Measurements from ENCODE around the gene DNAH7. TPM values are rescaled to one million over a fixed set of nuclear protein-coding genes. Genes with fewer than 3 reads are reported as not detected.

The DNAH7 gene
- total RNA-seq, 1 donor from 2014 or later: 0.21 TPM

DNA sequence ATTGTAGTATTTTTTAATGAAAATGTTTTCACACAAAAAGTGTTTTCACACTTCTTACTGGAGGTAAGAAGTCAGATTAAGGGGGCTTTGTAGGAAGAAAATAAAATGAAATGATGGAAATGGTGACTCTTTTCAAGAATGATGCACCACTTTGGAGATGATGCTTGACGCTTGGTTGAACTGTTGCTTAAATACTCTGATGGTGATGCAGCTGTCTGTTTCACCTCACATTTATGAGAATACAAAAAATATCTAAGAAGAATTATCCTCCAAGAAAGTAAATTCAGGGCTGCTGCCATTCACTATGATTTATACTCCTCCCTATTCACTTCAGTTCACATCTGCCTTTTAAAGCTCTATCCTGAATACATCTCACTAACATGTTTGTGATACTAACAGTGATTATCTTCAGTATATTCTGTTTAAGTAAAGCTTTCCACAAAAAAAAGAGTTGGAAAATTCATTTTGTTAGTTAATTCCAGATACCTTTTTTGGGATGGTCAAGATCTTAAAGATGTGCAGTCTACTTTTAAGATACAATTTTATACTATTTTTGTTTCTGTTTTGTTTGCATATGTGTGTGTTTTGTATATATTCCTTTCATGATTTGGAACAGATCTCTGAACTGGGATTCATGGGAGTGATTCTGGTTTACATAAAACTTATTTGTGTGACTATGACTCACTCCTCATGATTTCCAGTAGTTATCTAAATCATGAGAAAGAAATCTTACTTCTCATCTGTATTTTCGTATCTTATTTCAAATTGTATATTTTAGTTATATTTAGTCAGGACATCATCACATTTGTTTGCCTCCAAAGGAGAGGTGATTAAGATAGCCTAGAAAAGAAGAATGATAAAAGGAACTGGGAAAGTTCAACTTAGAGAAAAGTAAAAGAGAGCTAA lies 358.5 kb downstream of the DNAH7 start:
- Histone ChIP-seq H3K27me3 (no peaks in the 10 kb centered on the region), H3K36me3 (peaks cover 0 to 36% of the 10 kb centered on the region in 2 donors), H3K27ac (no peak overlapping the region), H3K4me3 (no peak overlapping the region), H3K4me1 (no peaks in the 10 kb centered on the region), H3K9me3 (no peaks in the 10 kb centered on the region)
- no peak for DNase-seq (ENCODE audit: low spot score in 2 of 2)
- TF ChIP-seq, protein P1, sequence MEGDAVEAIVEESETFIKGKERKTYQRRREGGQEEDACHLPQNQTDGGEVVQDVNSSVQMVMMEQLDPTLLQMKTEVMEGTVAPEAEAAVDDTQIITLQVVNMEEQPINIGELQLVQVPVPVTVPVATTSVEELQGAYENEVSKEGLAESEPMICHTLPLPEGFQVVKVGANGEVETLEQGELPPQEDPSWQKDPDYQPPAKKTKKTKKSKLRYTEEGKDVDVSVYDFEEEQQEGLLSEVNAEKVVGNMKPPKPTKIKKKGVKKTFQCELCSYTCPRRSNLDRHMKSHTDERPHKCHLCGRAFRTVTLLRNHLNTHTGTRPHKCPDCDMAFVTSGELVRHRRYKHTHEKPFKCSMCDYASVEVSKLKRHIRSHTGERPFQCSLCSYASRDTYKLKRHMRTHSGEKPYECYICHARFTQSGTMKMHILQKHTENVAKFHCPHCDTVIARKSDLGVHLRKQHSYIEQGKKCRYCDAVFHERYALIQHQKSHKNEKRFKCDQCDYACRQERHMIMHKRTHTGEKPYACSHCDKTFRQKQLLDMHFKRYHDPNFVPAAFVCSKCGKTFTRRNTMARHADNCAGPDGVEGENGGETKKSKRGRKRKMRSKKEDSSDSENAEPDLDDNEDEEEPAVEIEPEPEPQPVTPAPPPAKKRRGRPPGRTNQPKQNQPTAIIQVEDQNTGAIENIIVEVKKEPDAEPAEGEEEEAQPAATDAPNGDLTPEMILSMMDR (IDR thresholded peaks at IDR 0.05): no peak
- intact Hi-C loops (cut with DNase I): no loop called here

DNA sequence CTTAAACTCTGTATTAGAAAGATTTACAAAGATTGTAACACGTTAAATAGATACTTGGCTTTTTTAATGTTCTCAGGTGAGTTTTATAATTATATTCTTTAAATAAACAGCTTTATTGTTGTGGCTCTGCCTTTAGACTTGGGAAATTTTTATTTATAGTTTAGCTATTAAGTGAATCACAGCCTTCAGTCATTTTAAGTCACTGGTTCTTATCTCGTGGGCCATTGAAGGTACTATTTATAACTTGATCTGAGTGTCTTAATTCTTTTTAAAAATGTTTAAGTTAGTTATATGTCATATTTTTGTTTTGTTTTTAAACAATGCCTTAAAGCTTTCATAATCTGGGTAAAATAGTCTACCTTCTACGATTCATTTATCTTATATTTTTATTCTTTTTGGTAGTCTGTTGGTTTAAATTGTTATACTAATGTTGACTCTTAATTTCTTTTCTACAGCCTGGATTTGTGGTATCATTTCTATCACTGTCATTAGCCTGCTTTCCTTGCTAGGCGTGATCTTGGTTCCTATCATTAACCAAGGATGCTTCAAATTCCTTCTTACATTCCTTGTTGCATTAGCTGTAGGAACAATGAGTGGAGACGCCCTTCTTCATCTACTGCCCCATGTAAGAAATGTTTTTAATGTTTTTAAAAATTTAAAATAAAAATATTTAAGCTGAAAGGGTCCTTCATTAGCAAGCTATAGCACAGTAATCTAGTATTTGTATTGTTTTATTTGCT lies 362.3 kb downstream of the DNAH7 start:
- H3K27me3 ChIP-seq: no peaks in the 10 kb centered on the region
- DNase-seq (ENCODE audit: low spot score in 2 of 2): no peak
- TF ChIP-seq, protein P1 (IDR thresholded peaks at IDR 0.05): no peak
- no peak overlapping the region for H3K27ac ChIP-seq
- no peak overlapping the region for H3K4me3 ChIP-seq
- H3K9me3 ChIP-seq: no peaks in the 10 kb centered on the region
- intact Hi-C loops (cut with DNase I): no loop called here
- no peaks in the 10 kb centered on the region for H3K4me1 ChIP-seq
- peaks cover 0 to 10% of the 10 kb centered on the region in 2 donors for H3K36me3 ChIP-seq

DNA sequence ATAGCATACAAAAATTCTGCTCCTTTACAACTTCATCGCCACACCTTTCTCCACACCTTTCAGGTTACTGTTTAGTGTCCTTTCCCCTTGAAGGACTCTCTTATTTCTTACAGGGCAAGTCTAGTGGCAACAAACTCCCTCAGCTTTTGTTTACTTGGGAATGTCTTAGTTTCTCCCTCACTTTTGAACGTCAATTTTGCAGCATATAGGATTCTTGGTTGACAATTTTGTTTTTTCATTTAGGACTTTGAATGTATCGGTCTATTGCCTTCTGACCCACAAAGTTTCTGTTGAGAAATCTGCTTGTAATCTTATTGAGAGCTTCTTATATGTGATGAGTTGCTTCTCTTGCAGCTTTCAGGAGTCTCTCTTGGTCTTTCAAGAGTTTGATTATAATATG lies 368.2 kb downstream of the DNAH7 start:
- Histone ChIP-seq H3K27me3 (no peaks in the 10 kb centered on the region), H3K36me3 (peaks cover 0 to under 1% of the 10 kb centered on the region in 2 donors), H3K4me1 (no peaks in the 10 kb centered on the region), H3K9me3 (peaks cover 4 to 17% of the 10 kb centered on the region in 2 donors), H3K27ac (no peak overlapping the region), H3K4me3 (no peak overlapping the region)
- intact Hi-C loops (cut with DNase I): no loop called here
- DNase-seq (ENCODE audit: low spot score in 2 of 2): no peak
- TF ChIP-seq, protein P1 (IDR thresholded peaks at IDR 0.05): no peak

DNA sequence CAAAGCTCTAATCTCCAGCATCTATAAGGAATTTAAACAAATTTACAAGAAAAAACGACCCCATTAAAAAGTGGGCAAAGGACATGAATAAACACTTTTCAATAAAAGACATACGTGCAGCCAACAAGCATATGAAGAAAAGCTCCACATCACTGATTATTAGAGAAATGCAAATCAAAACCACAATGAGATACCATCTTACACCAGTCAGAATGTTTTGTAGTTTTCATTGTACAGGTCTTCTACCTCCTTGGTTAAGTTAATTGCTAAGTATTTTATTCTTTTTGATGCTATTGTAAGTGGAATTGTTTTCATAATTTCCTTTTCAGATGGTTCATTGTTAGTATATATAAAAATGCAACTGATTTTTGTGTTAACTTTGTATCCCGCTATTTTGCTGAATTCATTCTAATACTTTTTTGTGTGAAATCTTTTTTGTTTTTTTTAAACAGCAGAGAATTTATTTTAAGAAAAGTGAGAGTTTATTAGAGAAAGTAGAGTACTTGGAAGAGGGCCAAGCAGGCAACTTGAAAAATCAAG lies 370.9 kb downstream of the DNAH7 start:
- intact Hi-C loops (cut with DNase I): no loop called here

DNA sequence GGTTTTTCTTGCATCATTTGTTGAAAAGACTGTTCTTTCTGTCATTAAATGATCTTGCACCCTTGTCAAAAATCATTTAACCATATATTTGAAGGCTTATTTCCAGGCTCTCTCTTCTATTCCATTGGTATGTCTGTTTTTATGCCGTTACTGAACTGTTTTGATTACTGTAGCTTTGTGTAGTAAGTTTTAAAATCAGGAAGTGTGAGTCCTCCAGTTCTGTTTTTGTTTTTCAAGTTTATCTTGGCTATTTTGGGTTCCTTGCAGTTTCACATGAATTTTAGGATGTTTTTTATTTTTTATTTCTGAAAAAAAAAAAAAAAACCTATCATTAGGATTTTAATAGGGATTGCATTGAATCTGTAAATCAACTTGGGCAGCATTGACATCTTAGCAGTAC lies 372.6 kb downstream of the DNAH7 start:
- Histone ChIP-seq H3K9me3 (peaks cover 4 to 27% of the 10 kb centered on the region in 2 donors), H3K36me3 (peaks cover 3 to 7% of the 10 kb centered on the region in 2 donors), H3K4me3 (no peak overlapping the region), H3K4me1 (no peaks in the 10 kb centered on the region), H3K27me3 (no peaks in the 10 kb centered on the region), H3K27ac (no peak overlapping the region)
- intact Hi-C loops (cut with DNase I): no loop called here
- TF ChIP-seq, protein P1 (IDR thresholded peaks at IDR 0.05): no peak
- no peak for DNase-seq (ENCODE audit: low spot score in 2 of 2)

More for the DNA sequence above, 370.9 kb downstream of the DNAH7 start:
- Histone ChIP-seq H3K4me3 (no peak overlapping the region), H3K27ac (no peak overlapping the region), H3K27me3 (no peaks in the 10 kb centered on the region), H3K9me3 (peaks cover 4 to 17% of the 10 kb centered on the region in 2 donors), H3K36me3 (peaks cover 3 to 7% of the 10 kb centered on the region in 2 donors), H3K4me1 (no peaks in the 10 kb centered on the region)
- TF ChIP-seq, protein P1 (IDR thresholded peaks at IDR 0.05): no peak
- DNase-seq (ENCODE audit: low spot score in 2 of 2): no peak

Data from ascending aorta (tissue), 2 donors.